ENCODE measurements around the gene KAT8. TPM values are rescaled to one million over a fixed set of nuclear protein-coding genes. Genes with fewer than 3 reads are reported as not detected.

The KAT8 gene
- total RNA-seq: 41.5 and 41.6 TPM in 2 replicates

DNA sequence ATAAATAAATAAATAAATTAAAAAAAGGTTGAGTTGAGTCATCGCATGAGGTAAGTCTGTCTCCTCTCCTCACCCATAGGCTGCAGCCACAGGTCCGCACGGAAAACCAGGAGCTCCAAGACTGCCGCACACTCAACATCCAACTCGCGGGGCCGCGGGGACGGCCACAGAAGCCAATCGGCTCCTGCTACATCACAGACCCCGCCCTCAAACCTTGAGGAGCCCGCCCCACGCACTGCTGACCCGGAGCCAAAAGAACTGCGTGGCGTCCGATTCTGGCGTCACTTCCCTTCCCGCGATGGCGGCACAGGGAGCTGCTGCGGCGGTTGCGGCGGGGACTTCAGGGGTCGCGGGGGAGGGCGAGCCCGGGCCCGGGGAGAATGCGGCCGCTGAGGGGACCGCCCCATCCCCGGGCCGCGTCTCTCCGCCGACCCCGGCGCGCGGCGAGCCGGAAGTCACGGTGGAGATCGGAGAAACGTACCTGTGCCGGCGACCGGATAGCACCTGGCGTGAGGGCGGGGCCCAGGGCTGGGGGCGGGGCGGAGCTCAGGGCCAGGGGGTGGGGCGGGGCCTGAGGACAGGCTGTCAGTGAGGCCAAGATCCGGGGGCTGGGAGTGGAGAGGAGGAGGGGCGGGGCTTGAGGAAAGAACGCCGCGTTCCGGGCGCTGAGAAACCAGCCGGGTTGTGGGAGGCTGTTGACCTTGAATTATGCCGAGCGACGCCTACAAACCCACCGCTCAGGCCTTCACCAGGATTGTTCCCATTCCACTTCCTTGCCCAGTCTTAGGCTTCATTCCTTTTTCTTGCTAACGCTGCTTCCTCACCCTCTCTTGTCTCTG, at the start of gene KAT8:
KAT8 (plus strand) TSS at position 281 of the 839 bp plus-strand sequence; CDS start at position 299, 18 bp downstream.

DNA sequence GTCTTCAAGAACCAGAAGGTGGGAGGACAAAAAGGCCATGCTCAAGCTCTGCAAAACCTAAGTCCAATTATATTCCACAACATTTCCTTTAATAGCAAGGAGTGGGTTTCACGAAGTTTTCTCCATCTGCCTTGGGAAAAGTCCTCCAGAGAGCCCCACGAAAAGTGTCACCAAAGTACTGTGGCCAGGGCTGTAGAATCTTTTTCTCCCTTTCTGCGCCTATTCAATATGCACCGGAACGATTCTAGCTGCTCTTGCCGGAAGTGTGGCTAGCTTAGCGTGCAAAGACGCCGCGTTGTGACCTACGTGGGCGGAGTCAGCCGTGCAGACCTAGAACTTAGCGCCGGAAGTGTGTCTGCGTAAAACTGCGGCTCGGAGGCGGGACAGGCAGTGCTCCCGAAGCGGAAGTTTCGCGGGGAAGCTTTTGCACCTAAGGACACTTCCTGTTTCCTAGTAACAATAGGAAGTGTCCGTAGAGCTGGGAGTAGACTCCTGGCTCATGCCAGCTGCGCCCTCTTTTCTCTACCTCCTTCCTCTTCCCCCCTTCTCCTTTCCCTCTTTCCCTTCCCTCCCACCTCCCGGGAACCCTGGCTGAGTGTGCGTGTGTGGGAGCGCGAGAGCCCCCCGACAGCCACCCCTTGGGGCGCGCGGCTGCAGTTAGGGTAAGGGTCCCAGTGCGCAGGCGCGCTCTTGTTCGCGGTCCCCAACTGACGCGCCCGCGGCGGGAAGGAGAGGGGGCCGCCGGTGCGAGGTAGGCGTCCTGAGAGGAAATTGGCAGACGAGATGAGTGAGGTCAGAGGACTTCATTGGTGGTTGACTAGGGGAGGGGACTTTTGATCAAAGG, 43.3 kb upstream of the KAT8 start, which contains the start of the genes ZNF646 and ZNF668:
ZNF646 (plus strand) TSS at position 453 of the 844 bp plus-strand sequence. CDS start 1,903 bp downstream, outside the sequence.
ZNF668 (minus strand) TSS at position 271 of the 844 bp plus-strand sequence. CDS start 9,781 bp downstream, outside the sequence.

DNA sequence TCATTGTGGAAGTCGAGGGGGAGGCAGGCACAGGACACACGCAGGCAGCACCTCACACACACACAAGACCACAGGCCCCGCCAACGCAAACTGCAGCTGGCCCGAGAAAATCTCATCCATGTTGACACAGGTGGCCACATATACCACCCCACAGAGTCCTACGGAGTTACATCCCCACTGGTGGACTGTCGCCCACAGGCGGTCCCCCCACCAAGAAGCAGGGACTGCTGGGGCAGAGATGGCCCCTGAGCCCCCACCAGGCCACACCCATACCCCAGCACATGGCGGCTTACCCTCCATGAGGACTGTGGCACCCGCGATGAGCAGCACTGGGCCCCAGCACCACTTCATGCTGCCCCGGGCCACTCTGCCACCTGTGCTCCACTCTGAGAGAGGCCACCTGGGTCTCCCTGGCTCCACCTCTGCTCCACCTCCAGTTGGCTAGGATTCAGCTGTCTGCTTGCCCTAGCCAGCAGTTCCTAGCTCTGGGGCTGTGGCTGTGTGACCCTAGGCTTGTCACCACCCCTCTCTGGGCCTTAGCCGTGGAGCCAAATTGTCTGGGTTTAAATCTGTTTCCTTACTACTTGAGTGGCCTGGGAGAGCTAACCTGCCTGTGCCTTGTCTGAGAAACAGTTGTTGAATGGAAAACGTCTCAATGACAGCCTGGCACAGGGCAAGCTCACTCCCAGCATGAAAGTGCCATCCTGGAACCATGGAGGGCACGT, 28.8 kb upstream of the KAT8 start, which contains the start of gene PRSS53:
PRSS53 (minus strand) TSS at position 485 of the 725 bp plus-strand sequence; CDS start at position 351, 134 bp downstream.

GRCh38 chr16:31094424-31095120, 22.9 kb upstream of the KAT8 start, which contains the start of gene VKORC1:
VKORC1 (minus strand) TSS chr16:31094797; CDS start chr16:31094729, 68 bp downstream.

DNA sequence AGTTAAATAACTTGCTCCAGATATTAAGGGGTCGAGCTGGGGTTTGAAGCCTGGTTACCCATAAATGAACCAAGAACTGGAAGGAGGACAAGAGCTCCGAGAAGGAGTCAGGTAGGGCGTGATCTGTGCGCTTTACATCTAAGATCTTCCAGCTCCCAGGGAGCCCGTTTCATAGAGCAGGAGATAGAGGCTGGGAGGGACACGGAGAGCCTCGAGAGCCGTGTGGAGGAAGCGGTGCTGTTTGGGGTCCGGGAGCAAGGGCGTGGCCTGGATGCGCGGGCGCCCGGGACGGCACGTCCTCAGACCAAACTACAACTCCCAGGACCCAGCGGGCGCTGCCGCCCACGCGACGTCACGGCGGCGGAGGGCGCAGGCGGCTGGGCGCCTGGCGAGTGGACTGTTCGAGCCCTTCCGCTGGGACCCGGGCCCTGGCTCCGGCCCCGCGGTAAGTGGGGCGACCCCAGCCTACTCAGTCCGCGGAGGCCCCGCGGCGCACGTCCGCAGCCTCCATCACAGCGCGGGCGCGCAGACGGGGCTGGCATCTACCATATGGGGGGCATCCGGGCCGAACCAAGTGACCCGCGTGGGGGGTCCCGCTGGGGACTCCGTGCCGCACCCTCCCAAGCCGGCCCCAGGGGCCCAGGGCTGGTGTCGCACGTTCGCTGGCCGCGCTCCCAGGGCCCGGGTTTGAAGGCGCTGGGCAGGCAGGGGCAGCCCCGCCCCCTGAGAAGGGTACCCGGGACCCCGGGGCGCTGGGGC, 9.2 kb upstream of the KAT8 start, which contains the start of gene BCKDK:
BCKDK (plus strand) TSS at position 352 of the 759 bp plus-strand sequence. CDS start 838 bp downstream, outside the sequence.

DNA sequence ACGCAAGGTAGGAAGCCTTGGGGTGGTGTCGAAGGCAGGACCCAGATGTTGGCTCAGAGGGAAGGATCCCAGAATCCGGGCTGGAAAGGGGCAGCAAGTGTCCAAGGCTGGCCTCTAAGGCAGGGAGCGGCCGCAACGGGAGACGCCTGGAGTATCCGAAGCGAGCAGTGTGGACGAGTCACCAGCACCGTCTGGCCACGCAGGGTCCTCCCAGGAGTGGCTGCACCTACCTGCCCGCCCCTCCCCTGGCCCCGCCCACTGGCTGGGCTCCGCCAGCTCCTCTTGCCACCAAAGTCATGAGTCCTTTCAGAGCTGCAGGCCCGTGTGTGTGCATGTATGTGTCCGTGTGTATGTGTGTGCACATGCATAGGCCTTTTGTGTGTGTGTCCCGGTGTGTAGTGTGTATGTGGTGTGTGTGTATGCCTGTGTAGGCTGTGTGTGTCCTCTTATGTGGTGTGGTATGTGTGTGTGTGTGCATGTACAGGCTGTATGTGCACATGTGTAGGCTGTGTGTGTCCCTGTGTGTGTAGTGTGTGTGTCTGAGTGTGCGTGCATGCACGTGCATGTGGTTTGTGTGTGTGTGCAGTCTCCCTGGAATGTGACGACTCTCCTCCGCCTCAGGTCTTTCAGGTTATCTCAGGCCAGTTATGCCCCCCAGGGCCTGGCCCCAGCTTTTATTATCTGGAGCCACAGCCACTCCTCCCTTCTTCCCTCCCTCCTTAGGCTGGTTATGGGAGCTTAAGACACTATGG, 18.2 kb downstream of the KAT8 start, which contains the start of gene PRSS8:
PRSS8 (minus strand) TSS at position 193 of the 752 bp plus-strand sequence. CDS start 229 bp downstream, outside the sequence.

GRCh38 chr16:31149894-31150890, 32.7 kb downstream of the KAT8 start, which contains the start of gene PRSS36:
PRSS36 (minus strand) TSS chr16:31150066; CDS start chr16:31150035, 31 bp downstream.

GRCh38 chr16:31179747-31180459, 62.4 kb downstream of the KAT8 start, which contains the start of gene FUS:
FUS (plus strand) TSS chr16:31180139; CDS start chr16:31180215, 76 bp downstream.

Other genes starting within 250 kb of the KAT8 start
- gene BCL7C, start 223.6 kb upstream of the KAT8 start, total RNA-seq: 27.1 and 29.3 TPM in 2 replicates
- 4.0 and 5.1 TPM in 2 replicates for gene CTF1, start 221.1 kb upstream of the KAT8 start, total RNA-seq
- gene FBXL19, start 194.1 kb upstream of the KAT8 start, total RNA-seq: 14.7 and 18.5 TPM in 2 replicates
- gene ORAI3, start 168.6 kb upstream of the KAT8 start, total RNA-seq: 46.9 and 58.4 TPM in 2 replicates
- 2.8 and 4.4 TPM in 2 replicates for gene SETD1A, start 159.9 kb upstream of the KAT8 start, total RNA-seq
- 28.9 and 50.4 TPM in 2 replicates for gene HSD3B7, start 132.5 kb upstream of the KAT8 start, total RNA-seq
- gene STX1B, start 107.0 kb upstream of the KAT8 start, total RNA-seq: 0.85 and 2.6 TPM in 2 replicates
- gene STX4, start 84.1 kb upstream of the KAT8 start, total RNA-seq: 25.5 and 36.9 TPM in 2 replicates
- gene ZNF668, start 43.4 kb upstream of the KAT8 start, total RNA-seq: 7.0 and 9.8 TPM in 2 replicates
- 17.5 TPM in 2 replicates for gene ZNF646, start 43.2 kb upstream of the KAT8 start, total RNA-seq
- gene PRSS53, start 28.7 kb upstream of the KAT8 start, total RNA-seq: 4.8 and 6.0 TPM in 2 replicates
- gene VKORC1, start 22.9 kb upstream of the KAT8 start, total RNA-seq: 248 and 295 TPM in 2 replicates
- gene BCKDK, start 9.3 kb upstream of the KAT8 start, total RNA-seq: 34.1 and 46.7 TPM in 2 replicates
- not detected in 2 replicates for gene PRSS8, start 18.1 kb downstream of the KAT8 start, total RNA-seq
- gene PRSS36, start 32.4 kb downstream of the KAT8 start, total RNA-seq: 0.59 and 0.73 TPM in 2 replicates
- 38.8 and 39.8 TPM in 2 replicates for gene FUS, start 62.5 kb downstream of the KAT8 start, total RNA-seq
- gene PYCARD, start 85.1 kb downstream of the KAT8 start, total RNA-seq: 19.2 and 19.9 TPM in 2 replicates
- under 0.01 TPM in 1 of 2 replicates, not detected in the other for gene TRIM72, start 96.5 kb downstream of the KAT8 start, total RNA-seq
- not detected in 2 replicates for gene PYDC1, start 99.5 kb downstream of the KAT8 start, total RNA-seq
- gene ITGAM, start 142.3 kb downstream of the KAT8 start, total RNA-seq: 0.13 TPM in 1 of 2 replicates, not detected in the other
- gene ITGAX, start 237.5 kb downstream of the KAT8 start, total RNA-seq: not detected in 2 replicates

Data from smooth muscle cell of the pulmonary artery (primary cell).